ENCODE measurements around the gene FRK. TPM values are rescaled to one million over a fixed set of nuclear protein-coding genes. Genes with fewer than 3 reads are reported as not detected.

FRK gene
- total and polyA plus RNA-seq, 8 donors, result 0.72 to 11.6 (median 4.5) TPM

DNA sequence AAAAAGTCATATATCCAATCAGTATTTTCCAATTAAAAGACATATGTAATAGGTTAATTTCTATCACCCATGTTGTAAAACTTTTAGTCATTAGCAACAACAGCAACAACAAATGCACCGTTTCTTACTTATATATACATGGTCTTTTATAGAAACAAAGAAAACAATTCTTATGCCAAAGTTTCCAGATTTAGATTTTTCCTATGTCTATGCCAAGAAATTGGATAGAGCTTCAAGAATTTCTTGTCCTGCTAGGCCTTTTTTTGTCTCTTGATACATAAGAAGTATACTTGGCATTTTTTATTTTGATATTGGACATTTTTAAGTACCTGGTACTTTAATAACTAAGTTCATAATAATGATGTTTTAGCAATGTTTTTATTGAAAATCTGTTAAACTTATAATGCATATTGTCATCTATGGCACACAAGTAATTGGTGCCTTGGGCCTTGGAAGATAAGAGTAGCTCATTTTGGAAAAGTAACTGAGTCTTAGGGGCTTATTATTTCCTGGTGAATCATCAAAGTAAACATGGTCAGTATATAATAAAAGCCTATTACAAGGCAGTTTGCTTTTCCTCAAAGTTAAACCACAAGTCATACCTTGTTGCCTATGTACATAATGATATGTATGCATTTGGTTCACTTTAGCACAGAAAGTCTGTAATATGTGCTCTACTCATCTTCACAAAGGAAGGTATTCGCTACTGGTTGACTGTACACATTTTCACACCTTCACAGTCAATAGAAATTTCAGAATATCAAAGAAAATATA is 10.1 kb upstream of the FRK start:
- Histone ChIP-seq H3K36me3 (no peaks in the 10 kb centered on the region), H3K9me3 (no peaks in the 10 kb centered on the region), H3K27ac (no peak overlapping the region), H3K27me3 (no peaks in the 10 kb centered on the region), H3K4me3 (no peak overlapping the region), H3K4me1 (no peaks in the 10 kb centered on the region)
- WGBS, 2 donors, result 63 to 65% methylated on average over 2 of the region's 2 CpGs
- intact Hi-C loops (cut with DNase I), result no loop called here
- DNase-seq (no peak), ATAC-seq (no peak), FAIRE-seq (no peak)
- TF ChIP-seq, protein P1, sequence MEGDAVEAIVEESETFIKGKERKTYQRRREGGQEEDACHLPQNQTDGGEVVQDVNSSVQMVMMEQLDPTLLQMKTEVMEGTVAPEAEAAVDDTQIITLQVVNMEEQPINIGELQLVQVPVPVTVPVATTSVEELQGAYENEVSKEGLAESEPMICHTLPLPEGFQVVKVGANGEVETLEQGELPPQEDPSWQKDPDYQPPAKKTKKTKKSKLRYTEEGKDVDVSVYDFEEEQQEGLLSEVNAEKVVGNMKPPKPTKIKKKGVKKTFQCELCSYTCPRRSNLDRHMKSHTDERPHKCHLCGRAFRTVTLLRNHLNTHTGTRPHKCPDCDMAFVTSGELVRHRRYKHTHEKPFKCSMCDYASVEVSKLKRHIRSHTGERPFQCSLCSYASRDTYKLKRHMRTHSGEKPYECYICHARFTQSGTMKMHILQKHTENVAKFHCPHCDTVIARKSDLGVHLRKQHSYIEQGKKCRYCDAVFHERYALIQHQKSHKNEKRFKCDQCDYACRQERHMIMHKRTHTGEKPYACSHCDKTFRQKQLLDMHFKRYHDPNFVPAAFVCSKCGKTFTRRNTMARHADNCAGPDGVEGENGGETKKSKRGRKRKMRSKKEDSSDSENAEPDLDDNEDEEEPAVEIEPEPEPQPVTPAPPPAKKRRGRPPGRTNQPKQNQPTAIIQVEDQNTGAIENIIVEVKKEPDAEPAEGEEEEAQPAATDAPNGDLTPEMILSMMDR (IDR thresholded peaks at IDR 0.05), result no peak

DNA sequence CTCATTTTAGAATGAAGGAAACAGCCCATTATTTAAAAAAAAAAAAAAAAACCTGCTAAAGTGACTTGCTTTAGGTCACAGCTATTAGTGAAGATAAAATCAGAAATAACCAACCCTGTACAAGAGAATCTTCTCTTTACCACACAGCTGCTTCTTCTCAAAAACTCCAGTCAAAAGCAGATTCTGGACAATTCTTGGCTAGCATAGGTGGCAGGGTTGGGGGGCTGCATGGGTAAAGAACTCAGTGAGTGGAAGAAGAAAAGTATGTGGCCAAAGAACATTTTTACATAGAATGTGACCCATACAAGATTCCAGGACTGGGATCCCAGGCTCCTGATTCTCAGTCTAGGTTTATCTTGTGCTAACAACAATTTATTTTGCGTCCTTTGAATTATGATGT is 9.4 kb upstream of the FRK start:
- 93 to 95% methylated on average over 1 of the region's 1 CpG for WGBS, 2 donors
- Histone ChIP-seq H3K36me3 (no peaks in the 10 kb centered on the region), H3K9me3 (no peaks in the 10 kb centered on the region), H3K27me3 (no peaks in the 10 kb centered on the region), H3K27ac (no peak overlapping the region), H3K4me3 (no peak overlapping the region), H3K4me1 (no peaks in the 10 kb centered on the region)
- FAIRE-seq (no peak), ATAC-seq (no peak), DNase-seq (no peak)
- TF ChIP-seq, protein P1 (IDR thresholded peaks at IDR 0.05), result no peak
- intact Hi-C loops (cut with DNase I), result no loop called here

GRCh38 chr6:116066789-116067188 is 6.1 kb upstream of the FRK start:
- H3K36me3 ChIP-seq, result no peaks in the 10 kb centered on the region
- 81 to 88% methylated on average over 2 of the region's 2 CpGs for WGBS, 2 donors
- peaks cover 0 to 3% (median under 1%) of the 10 kb centered on the region in 3 donors for H3K4me1 ChIP-seq
- H3K27me3 ChIP-seq, result no peaks in the 10 kb centered on the region
- TF ChIP-seq, protein P1 (IDR thresholded peaks at IDR 0.05), result no peak
- DNase-seq, result no peak
- intact Hi-C loops (cut with DNase I), result no loop called here
- no peak for ATAC-seq
- no peak overlapping the region for H3K4me3 ChIP-seq
- no peak for FAIRE-seq
- H3K9me3 ChIP-seq, result no peaks in the 10 kb centered on the region
- no peak overlapping the region for H3K27ac ChIP-seq

DNA sequence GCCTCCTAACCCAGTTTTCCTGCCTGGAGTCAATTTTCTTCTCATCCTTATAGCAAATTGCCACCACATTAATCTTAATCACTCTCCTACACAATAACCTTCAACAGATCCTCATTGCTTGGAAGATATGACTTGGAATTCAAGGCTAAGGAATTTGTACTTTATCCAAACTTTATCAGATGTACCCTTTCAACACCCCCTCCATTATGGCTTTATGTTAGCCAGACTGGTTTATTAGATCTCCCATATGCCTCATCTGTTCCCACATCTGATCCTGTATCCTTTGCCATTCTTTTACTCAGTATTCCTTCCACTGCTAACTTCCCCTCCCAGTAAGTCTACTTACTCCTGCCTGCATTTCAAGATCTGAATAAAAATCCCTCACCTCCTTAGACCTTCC is 4.0 kb upstream of the FRK start:
- Histone ChIP-seq H3K36me3 (no peaks in the 10 kb centered on the region), H3K27me3 (no peaks in the 10 kb centered on the region), H3K27ac (no peak overlapping the region), H3K9me3 (no peaks in the 10 kb centered on the region), H3K4me1 (peaks cover 4 to 9% (median 5%) of the 10 kb centered on the region in 3 donors), H3K4me3 (no peak overlapping the region)
- no peak for DNase-seq
- ATAC-seq, result no peak
- no peak for FAIRE-seq
- TF ChIP-seq, protein P1 (IDR thresholded peaks at IDR 0.05), result no peak
- intact Hi-C loops (cut with DNase I), result no loop called here

DNA sequence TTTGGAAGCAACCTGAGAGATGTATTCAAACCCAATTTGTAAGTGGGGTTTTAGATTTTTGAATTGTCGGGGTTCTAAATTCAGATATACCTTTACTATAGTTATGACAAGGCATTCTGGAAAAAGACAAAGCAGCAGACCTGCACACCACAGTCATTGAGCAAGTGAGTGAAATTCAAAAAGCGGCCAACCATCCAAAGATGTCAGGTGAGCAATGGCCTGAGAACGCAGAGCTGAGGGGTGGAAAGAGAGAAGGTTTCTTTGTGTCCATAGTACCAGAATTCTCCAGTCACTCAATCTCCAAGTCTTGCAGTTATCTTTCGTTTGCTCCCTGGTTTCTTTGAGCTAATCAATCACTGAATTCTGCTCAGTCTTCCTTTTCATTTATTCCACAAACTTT is 1.8 kb upstream of the FRK start:
- no peak overlapping the region for H3K4me3 ChIP-seq
- ATAC-seq, result no peak
- 89 to 90% methylated on average over 4 of the region's 4 CpGs for WGBS, 2 donors
- intact Hi-C loops (cut with DNase I), result no loop called here
- no peak for FAIRE-seq
- H3K27ac ChIP-seq, result no peak overlapping the region
- H3K4me1 ChIP-seq, result peaks cover 4 to 19% (median 5%) of the 10 kb centered on the region in 3 donors
- no peak for DNase-seq
- TF ChIP-seq, protein P1 (IDR thresholded peaks at IDR 0.05), result no peak
- H3K36me3 ChIP-seq, result no peaks in the 10 kb centered on the region
- no peaks in the 10 kb centered on the region for H3K9me3 ChIP-seq
- no peaks in the 10 kb centered on the region for H3K27me3 ChIP-seq

Measured in pancreas (tissue), 10 donors.